AG09309 (cell line): ENCODE measurements around the gene DUSP2.

Experiments
- DNase-seq: peaks from one replicate; pipeline ENCODE4 v3.0.0-alpha.2; 2010; ENCODE audit warnings: low read depth
- H3K4me3 ChIP-seq: 2 replicates; pipeline ENCODE4 v1.5.1; 2011; ENCODE audit warnings: mild to moderate bottlenecking, low read depth, low read length, moderate library complexity; ENCODE audit not compliant: control insufficient read depth
- CTCF ChIP-seq: IDR thresholded peaks from 2 replicates; pipeline ENCODE4 v1.5.1; 2011; ENCODE audit warnings: mild to moderate bottlenecking, low read depth, low read length, inconsistent platforms; ENCODE audit not compliant: insufficient read depth, control insufficient read depth; ENCODE audit errors: missing control alignments

The DUSP2 gene

GRCh38 chr2:96138179-96139145 is 6.8 kb downstream of the DUSP2 start, which contains the start of gene ASTL:
TSS of gene ASTL (minus strand) at chr2:96138502. CDS start at chr2:96138436, 66 bp downstream.
- peak; percentile 67 for TF ChIP-seq CTCF
- no peak within 1 kb of the TSS for H3K4me3 ChIP-seq
- no peak for DNase-seq

GRCh38 chr2:96137321-96138178 is 7.7 kb downstream of the DUSP2 start:
- no peak for TF ChIP-seq CTCF
- no peak overlapping the region for H3K4me3 ChIP-seq
- DNase-seq = no peak

- no peak overlapping the region for H3K4me3 ChIP-seq
- TF ChIP-seq CTCF = no peak
- DNase-seq = no peak
Measured at GRCh38 chr2:96136129-96136720, 9.0 kb downstream of the DUSP2 start.

GRCh38 chr2:96135621-96136020 is 9.6 kb downstream of the DUSP2 start:
- no peak for TF ChIP-seq CTCF
- no peak for DNase-seq
- H3K4me3 ChIP-seq = no peak overlapping the region

GRCh38 chr2:96135171-96135570 is 10.1 kb downstream of the DUSP2 start:
- DNase-seq = no peak
- H3K4me3 ChIP-seq = no peak overlapping the region
- TF ChIP-seq CTCF = no peak

- TF ChIP-seq CTCF = no peak
- DNase-seq = no peak
- H3K4me3 ChIP-seq = no peak overlapping the region
Measured at GRCh38 chr2:96134421-96134820, 10.8 kb downstream of the DUSP2 start.
